DOHH2 (cell line): ENCODE results near the gene FBXL17.

Source experiments
- CTCF ChIP-seq: fragments of 200-600 bp; sonication (generic); IDR thresholded peaks from one replicate; pipeline ENCODE4 v1.5.1; 2014; ENCODE audit warnings: antibody characterized with exemption, mild to moderate bottlenecking, low read depth, low read length; ENCODE audit not compliant: poor library complexity, severe bottlenecking
- EZH2phosphoT487 ChIP-seq: fragments of 200-600 bp; sonication (generic); IDR thresholded peaks from 2 replicates; pipeline ENCODE4 v1.6.1; 2017; ENCODE audit warnings: borderline replicate concordance, mild to moderate bottlenecking, antibody characterized with exemption, low read length, moderate library complexity, mixed read lengths

GRCh38 chr5:107952450-107952849, 429.4 kb downstream of the FBXL17 start:
- TF ChIP-seq CTCF (no peak), EZH2phosphoT487 (no peak)
